ENCODE measurements around the gene PCSK5.

- TF ChIP-seq CTCF (IDR thresholded peaks at IDR 0.05) (no peak), POLR2A (IDR thresholded peaks at IDR 0.05) (no peak), EP300 (IDR thresholded peaks at IDR 0.05) (no peak)
Observed at GRCh38 chr9:76151267-76151666, 260.8 kb downstream of the PCSK5 start.

Data from stomach (tissue), 4 donors.